Renal cortex interstitium (tissue), 11 donors: Measurements from ENCODE around the gene ZNF462. TPM values are rescaled to one million over a fixed set of nuclear protein-coding genes. Genes with fewer than 3 reads are reported as not detected.
"Not testable (repeated sequence)": the region's sequence is repeated elsewhere in the genome, so short reads cannot be mapped to it uniquely, and the experiment has no call there.

Source experiments
- DNase-seq, 11 donors: peaks; one replicate each; pipeline ENCODE4 v3.0.0-alpha.2; 2013; ENCODE audit warnings: low read depth in 9 of 11, low spot score in 4 of 11; ENCODE audit errors: extremely low read depth in 1 of 11
- polyA plus RNA-seq, 3 donors: library from polyadenylated mRNA; unstranded; fragments of 120-200 nt; gene quantifications; one replicate each; pipeline ENCODE4 v1.2.1, GENCODE V29; 2013; ENCODE audit not compliant: insufficient read length in 3 of 3

ZNF462 gene
- polyA plus RNA-seq, 3 donors = 23.2 to 34.4 (median 26.6) TPM

DNA sequence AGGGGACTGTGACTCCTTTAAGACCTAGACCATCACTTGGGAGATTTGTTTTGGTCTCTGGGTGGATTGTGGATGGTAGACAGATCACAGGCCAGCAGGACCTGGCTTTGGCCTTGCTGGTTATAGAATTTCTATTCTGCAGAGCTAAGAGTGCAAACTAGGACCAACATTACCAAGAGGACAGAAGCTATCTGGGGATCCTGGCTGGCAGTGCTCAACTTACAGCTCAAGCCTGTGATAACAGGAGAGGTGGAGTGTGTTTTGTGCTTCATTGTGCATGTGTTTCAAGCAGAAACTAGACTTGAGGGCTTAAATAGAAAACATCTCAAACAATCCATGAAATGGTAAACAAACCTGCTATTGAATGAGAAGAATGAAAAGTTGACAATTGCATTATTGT is 106.7 kb downstream of the ZNF462 start:
- no peak for DNase-seq

DNA sequence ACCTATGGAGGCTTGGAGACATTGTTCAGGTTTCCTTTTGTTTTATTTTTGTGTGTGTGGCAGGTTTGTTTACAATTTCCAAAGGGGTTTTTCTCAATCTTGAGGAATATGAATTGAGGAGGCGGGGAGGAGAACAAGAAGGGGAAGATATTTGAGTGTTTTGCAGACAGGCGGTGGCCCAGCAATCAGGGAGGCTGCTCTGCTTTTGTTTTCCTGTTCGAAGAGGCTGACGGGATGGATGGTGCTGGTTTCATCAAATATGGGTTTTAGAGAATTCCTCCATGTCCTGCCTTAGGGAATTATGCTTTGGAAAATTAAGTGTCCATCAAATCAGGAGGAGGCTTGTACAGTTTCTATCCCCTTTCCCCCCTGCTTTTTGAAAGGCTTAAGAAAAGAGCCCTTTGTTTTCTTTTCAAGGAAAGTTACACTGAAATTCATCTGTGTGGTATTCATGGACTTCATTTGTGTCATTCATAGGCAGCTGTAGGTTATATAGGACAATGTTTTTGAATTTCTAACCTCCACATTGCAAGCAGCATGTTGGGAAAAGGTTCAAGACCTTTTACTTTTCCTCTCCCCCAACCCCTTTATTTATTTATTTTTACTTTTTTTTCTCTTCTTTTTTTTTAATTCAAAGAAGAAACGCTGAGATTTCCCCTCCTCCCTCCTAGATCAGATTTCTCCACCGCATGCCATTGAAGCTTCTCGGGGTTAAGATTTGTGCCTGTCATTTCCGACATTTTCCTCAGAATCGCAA is 107.4 kb downstream of the ZNF462 start:
- peak in 4 of 11 donors; percentile 3 to 18 (median 10) for DNase-seq

DNA sequence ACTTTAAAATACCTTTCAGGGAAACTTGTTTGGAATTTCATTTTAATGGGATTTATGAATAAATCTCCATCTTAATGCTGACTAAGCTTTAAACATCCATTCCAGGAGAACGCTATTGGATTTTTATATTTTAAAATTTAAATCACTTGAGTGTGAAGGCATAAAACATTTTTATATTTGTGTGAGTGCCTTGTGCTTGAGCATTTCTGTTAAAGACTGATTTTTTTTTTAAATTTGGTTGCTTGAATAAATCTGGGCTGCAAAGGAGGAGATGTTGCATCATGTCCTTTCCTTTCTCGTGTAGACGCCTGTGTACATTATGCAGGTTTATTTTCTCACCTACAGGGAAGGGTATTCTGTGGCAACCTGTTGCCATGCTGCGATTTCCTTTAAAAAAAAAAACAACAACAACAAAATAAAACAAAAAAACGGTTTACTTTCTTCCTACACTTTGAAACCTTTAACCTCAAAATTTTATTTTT is 108.1 kb downstream of the ZNF462 start:
- DNase-seq = no peak

DNA sequence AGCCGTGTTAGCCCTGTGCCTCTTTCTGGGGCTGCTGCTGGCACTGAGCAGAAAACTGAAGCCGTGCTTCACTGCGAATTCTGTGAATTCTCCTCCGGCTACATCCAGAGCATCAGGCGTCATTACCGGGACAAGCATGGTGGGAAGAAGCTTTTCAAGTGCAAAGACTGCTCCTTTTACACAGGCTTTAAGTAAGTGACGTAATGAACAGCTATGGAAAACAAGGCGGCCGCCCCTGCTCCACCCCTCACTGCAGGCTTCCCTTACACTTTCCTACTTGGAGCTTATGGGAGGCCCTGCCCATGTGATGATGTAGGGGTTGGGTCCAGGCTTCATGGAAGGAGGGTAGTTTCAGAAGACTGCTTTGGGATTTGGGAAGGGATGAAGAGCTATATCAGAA is 109.1 kb downstream of the ZNF462 start:
- no peak for DNase-seq

DNA sequence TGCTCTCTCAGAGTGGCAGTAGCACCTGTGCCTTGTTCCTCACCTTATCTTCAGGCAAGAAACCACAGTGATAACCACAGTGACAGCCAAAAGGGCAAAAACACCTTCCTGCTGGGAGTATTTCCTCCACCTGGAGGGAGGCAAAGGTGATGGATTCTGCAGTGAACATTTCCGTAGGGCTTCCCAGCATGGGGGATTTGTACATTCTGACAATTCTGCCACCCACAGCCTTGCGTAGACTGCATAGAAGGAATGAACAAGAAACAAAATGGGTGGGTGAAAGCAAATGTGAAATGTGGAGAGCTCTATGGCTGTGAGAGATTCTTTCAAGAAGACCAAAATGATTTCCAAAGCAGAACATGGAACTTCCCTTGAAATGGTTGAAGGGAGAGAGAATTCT is 111.4 kb downstream of the ZNF462 start:
- DNase-seq = no peak

DNA sequence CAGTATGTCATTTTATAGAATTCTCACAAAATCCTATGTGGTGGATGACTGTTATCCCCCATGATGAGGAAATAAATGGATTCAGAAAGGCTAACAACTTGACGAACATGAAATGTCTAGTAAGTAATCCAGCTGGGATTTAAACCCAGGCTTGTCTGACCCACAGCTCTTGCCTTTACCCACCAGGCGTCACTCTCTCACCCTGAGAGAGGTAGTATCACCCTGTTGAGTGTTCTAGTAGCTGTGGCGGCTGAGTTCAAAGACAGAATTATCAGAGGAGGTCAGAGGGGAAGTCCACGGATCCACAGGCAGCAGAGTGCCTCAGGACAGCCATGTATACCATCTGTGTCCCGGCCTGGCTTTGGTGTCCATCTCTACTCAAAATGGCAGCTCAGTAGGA is 113.8 kb downstream of the ZNF462 start:
- DNase-seq = no peak

DNA sequence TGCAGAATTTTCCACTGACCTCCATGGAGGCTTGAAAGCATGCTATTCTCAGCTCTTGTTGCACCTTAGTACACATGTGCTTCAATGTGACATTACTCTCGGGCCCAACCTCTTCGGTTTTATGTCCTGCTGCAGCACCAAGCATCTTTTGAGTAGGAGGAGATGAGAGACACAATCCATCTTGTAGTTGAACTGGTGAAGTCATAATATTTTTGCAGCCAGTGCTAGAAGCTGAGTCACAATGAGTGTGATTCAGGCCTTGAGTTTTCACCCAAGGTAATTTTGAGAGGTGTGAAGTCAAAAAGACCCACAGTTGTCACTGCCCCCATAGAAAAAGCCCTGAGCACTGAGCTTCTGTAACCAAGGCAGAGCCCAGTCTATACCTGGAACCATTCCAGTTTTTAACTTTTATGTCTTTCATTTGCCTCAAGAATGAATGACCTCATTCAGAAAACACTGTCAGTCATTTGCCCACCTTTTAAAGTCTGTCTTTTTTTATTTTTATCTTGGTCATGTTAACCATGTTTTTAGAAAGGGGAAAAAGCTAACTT is 117.7 kb downstream of the ZNF462 start:
- no peak for DNase-seq

DNA sequence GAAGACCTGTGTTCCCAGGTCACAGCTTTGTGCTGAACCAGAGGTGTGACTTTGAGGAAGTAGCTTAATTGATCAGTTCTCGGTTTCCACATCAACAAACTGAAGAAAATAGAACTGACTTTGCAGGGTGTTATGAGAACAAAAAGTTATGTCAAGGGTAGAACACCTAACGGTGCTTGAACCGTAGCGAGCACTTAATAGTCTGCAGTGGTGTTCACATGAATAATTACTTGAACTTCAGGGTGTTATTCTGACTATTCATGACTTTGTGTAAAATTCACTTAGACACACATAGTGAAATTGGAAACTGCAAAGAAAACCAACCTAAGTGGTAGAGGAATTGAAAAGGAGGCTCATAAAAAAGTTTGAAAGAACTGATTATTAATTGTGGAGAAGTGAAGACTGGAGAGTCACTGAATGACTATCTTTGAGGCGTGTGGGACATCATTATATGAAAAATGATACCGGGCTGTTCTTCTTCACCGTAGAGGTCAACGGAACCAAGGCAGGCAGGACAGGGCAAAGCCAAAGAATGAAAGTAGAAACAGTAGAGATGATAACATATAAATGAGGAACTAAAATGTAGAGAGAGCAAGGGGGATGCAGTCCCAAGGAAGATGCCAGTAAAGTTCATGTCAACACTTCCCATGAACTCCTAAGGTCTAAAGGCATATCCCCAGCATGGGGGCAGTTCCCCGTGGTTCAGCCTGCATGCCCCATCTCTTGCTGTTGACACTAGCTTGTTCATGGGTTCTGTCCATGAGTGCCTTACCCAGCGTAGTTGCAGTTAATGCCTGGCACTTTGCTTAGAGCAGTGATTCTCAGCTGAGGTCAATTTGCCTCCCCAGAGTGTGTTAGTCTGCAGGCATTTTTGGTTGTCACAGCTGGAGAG is 118.7 kb downstream of the ZNF462 start:
- DNase-seq = no peak

DNA sequence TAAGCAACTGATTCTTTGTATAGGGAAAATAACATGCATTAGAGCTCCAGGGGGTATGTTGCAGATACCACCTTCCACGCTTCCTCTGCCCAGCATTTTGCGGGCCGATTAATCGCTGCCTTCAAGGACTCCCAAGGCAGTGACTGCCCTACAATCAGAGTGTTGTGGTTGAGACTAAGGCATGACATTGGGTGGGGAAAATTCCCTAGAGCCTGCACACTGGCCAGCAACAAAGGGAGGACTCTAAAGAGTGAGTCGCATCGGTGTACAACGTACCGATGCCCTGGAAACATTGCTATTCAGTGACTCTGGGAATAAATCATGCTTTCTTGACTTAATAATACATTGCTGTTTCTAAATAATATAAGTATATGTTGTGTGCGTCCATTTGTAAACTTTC is 119.7 kb downstream of the ZNF462 start:
- no peak for DNase-seq

DNA sequence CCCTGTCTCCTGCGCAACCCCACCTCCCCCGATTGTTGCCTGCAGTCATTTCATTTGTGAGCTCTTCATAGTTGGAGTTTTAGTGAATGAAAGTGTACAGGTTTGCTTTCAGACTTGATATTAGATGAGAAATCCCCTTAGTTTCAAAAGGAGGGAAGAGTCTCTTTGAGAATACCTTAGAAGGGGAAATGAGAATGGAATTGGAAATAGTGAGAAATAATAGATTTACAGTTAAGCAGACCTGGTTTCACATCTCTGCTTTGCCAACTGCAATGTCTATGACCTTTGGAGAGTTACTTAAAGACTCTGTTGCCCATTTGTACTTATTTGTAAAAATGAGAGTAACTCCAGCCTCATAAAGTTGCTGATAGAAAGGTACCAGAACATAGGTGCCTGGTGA is 120.4 kb downstream of the ZNF462 start:
- DNase-seq = no peak

DNA sequence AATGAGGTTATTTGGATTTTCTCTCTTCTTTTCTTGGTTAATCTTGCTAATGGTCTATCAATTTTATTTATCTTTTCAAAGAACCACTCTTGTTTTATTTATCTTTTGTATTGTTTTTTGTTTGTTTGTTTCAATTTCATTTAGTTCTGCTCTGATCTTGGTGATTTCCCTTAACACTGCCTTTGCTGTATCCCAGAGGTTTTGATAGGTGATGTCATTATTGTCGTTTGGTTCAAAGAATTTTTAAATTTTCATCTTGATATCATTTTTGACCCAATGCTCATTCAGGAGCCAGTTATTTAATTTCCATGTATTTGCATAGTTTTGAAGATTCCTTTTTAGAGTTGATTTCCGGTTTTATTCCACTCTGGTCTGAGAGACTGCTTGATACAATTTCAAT is 126.9 kb downstream of the ZNF462 start:
- not testable (repeated sequence) for DNase-seq

DNA sequence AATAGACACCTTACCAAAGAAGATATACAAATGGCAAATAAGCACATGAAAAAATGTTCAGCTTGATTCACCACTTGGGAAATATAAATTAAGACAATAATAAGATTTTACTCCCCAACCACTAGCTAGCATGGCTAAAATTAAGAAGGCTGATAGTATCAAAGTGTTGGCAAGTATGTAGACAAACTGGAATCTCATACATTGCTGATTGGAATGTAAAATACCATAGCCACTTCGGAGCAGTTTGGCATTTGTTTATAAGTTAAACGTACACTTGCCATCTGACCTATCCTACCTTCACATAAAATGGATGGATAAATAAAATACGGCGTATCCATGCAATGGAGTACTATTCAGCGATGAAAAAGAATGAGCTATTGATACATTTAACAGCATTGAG is 129.2 kb downstream of the ZNF462 start:
- DNase-seq = no peak

DNA sequence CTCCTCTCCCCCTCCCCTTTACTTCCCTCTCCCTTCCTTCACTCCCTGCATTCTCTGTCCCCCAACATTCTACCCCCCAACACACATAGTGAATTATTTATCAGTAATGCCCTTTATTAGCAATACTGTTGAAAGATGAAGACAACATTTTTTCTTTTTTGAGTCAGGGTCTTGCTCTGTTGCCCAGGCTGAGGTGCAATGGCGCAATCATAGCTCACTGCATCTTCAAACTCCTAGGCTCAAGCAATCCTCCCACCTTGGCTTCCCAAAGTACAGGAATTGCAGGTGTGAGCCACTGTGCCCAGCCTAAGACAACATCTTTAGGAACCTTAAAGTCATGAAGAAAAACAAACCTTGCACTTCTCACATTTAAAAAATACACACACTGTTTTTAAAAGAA is 130.6 kb downstream of the ZNF462 start:
- no peak for DNase-seq

DNA sequence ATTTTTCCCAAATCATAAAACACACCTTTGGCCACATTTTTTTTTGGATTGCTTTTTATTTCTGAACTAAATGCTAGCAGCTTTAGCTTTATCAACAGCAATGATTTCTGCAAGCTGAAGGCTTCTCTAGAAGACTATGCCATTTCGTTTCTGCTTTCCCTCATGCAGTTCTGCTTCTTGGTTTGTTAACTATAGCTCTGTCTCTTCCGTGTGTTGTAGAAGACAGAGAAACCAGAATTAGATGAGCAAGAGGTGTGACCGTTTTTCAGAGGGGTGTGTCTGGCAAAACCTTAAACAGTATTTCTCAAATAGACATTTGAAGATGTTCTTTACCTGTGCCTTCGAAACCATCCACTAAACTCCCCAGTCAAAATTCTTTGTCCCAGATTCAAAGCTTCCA is 131.5 kb downstream of the ZNF462 start:
- no peak for DNase-seq

DNA sequence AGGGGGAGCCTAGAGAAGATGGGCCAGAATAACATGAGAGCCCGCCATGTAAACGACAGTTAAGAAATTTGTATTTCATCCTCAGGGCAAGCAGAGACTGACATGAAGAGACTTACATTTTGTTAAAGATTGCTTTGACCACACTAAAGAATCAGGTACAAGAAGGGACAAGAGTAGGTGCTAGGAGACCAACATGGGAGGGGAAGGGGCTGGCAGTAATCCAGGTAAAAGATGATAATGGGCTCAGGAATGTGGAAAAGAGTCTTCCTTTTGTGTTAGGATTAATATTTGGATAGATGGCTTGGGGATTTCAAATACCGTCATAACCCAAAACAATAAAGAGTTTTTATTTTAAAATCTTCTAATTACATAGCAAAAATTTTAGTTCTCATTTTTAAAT is 137.3 kb downstream of the ZNF462 start:
- DNase-seq = no peak

DNA sequence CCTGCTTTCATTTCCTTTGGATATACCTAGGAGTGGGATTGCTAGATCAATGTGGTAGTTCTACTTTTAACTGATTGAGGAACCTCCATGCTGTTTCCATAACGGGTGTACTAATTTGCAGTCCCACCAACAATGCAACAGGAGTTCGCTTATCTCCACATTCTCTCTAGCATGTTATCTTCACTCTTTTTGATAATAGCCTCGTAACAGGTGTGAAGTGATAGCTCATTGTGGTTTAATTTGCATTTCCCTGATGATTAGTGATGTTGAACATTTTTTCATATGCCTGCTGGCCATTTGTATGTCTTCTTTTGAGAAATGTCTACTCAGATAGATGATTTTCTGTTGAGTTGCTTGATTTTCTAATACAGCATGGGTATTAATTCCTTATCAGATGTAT is 142.2 kb downstream of the ZNF462 start:
- no peak for DNase-seq

DNA sequence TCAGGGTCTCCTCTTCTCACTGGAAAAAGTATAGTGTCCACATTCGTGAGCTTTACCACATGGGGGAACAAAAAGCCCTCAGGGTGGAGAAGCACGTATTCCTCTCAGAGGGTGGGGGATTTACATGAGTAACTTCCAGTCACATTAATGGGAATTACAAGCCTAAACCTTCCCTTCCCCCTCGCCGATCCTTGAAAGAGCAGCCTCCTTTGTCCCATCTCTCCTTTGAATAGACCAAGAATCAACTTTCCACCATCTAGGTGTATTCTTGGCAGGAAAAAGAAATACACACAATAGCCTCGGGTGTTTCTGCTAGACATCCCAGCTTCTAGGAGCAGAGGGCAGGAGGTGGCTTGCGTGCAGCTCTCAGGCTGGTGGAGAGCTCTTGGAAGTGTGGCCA is 144.4 kb downstream of the ZNF462 start:
- no peak for DNase-seq

DNA sequence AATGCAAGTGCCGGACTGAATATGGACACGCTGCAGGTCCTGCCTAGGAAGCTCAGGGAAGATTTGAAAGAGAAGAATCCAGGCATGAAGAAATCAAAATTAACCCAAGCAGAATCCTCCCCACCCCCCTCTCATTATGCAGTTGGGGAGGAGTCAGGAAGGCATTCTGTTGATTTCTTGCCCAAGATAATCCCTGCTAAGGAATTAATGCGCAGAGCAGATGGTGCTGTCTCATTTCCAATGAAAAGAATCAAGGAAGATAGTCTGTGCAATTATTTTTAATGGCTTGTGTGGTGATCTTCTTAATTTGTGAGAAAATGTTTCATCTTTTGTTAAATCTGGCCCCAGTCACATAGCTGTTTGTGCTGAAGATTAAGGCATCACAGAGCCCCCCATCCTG is 145.0 kb downstream of the ZNF462 start:
- DNase-seq = no peak

DNA sequence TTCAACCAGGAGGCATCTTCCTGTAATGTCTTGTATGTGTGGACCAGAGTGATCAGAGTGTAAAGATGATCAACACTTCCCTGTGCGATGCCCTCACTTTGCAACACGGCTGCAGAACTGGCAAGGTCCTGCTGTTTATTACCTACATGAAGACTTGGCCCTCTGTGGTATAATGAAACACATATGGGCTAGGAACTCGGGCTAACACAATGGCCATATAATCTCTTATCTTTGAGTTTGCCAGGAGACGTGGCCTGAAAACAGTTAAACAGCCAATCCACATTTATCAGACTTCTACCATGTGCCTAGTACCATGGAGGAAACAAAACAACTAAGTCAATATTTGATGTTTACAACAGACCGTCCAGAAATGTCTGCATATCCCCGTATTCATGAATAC is 145.5 kb downstream of the ZNF462 start:
- no peak for DNase-seq

DNA sequence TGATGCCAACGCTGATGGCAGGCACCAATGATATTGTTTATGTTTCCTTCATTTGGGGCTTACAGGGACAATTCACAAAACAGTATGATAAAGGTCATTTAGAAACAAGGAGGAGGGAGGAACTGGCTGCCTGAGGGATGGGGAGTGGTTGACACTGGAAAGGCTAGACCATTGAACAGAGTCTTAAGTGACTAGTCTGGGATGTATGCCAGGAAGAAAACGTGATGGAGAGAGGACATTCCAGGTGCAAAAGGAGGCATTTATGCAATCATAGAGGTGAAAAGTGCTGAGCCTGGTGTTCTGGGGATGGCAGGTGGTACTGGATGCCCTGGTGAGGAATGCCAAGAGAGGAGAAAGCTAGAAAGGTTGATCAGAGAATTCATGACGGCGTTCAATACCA is 153.4 kb downstream of the ZNF462 start:
- no peak for DNase-seq
